GM21423 (cell line): ENCODE results near the gene CCND1.
"Not testable (repeated sequence)": the region's sequence is repeated elsewhere in the genome, so short reads cannot be mapped to it uniquely, and the experiment has no call there.

Source experiments
- ATAC-seq: cut with Tn5 transposase; IDR thresholded peaks from one replicate; pipeline ENCODE4 v1.9.1; 2021; ENCODE audit warnings: mild to moderate bottlenecking, moderate library complexity; ENCODE audit not compliant: unreplicated experiment

CCND1 gene

GRCh38 chr11:69617220-69617619, 23.7 kb upstream of the CCND1 start:
- no peak for ATAC-seq

DNA sequence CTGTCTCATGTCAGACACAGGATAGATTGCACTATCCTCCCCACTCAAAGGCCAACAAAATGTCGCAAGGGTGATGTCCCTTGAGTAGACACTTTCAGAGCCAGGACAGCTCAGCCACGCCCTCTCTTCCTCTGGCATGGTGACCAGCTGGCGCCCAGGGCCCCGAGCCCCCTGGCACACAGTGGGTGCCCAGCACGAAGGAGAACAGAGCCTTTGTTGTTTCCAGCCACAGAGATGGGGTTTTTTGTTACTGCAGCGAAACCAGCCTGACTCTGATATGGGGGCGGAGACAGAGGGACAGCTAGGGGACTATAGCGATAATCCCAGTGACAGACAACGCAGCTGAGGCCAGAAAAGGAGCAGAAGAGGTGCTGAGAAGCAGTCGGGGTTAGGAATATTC, 23.3 kb upstream of the CCND1 start:
- ATAC-seq = no peak

- ATAC-seq = no peak
Measured at GRCh38 chr11:69618237-69618636, 22.7 kb upstream of the CCND1 start.

DNA sequence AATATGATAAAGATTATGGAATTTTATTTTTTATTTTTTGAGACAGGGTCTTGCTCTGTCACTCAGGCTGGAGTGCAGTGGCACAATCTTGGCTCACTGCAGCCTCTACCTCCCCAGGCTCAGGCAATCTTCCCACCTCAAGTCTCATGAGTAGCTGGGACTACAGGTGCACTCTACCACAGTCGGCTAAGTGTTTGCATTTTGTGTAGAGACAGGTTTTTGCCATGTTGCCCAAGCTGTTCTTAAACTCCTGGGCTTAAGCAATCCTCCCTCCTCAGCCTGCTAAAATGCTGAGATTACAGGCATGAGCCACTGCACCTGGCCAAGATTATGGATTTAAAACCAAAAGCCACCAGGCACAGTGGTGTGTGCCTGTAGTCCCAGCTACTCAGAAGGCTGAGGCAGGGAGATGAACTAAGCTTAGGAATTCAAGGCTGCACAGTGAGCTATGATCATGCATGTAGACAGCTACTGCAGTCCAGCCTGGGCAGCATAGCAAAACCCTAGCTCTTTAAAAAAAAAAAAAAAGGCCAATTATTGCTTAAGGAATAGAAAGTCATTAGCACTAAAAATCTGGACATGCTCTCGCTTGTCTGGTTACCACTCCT, 20.2 kb upstream of the CCND1 start:
- ATAC-seq = no peak

DNA sequence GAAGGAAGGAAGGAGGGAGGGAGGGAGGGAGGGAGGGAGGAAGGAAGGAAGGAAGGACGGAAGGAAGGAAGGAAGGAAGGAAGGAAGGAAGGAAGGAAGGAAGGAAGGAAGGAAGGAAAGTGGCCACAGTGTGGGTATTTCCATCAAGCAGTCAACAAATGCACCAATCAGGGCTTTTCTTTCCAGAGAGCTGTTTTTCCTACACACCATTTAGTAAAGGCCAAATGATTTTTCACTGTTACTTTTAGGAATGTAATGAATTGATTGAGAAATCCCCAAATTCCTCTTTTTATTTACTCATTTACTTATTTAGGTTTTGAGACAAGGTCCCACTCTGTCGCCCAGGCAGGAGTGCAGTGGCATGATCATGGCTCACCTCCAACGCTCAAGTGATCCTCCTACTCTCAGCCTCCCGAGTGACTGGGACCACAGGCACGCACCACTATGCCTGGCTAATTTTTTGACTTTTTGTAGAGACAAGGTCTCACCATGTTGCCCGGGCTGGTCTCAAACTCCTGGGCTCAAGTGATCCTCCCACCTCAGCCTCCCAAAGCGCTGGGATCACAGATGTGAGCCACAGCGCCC, 18.8 kb upstream of the CCND1 start:
- ATAC-seq = not testable (repeated sequence)

- no peak for ATAC-seq
Measured at GRCh38 chr11:69624293-69624692, 16.7 kb upstream of the CCND1 start.

- ATAC-seq = no peak
Measured at GRCh38 chr11:69625476-69625875, 15.5 kb upstream of the CCND1 start.

DNA sequence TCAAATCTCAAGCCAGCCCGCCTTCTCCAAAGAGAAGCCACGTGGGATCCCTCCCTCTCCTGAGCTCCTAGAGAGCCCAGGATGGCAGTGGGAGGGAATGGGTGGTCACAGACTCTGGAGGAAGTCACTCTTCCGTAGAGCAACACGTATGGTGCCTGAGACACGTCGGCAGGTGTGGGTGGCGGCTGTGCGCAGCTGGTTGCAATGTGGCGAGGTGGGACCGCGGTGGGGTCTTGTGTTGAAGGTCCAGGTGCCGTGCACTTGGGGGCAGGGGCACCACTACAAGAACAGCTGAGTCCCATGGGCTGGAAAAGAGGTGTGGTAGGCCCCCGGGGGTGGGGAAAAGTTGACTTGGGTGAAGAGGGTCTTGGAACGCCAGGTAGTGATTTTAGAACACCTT, 13.4 kb upstream of the CCND1 start:
- ATAC-seq = no peak

GRCh38 chr11:69630017-69630416, 10.9 kb upstream of the CCND1 start:
- no peak for ATAC-seq

GRCh38 chr11:69630424-69630823, 10.5 kb upstream of the CCND1 start:
- no peak for ATAC-seq

- ATAC-seq = no peak
Measured at GRCh38 chr11:69632900-69633299, 8.1 kb upstream of the CCND1 start.

DNA sequence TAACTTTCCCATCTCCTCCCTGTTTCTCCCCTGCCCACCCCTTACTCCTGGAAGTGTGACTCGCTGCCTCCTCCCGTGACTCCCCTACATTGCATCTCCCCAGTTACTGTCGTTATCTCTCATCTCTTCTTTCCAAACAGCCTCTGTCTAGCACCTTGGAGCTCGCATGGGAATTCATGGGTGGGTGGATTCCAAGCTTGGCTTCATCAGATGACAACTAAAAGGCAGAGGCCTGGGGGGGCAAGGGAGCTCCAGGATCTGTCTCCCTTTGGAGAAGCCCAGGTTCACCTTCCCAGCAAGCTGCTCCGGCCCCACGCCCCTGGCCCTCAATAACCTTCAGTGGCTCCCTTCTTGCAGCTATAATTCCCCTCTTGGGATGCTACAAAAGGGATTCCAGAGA, 6.9 kb upstream of the CCND1 start:
- ATAC-seq = no peak

- ATAC-seq = no peak
Measured at GRCh38 chr11:69634590-69634989, 6.4 kb upstream of the CCND1 start.

DNA sequence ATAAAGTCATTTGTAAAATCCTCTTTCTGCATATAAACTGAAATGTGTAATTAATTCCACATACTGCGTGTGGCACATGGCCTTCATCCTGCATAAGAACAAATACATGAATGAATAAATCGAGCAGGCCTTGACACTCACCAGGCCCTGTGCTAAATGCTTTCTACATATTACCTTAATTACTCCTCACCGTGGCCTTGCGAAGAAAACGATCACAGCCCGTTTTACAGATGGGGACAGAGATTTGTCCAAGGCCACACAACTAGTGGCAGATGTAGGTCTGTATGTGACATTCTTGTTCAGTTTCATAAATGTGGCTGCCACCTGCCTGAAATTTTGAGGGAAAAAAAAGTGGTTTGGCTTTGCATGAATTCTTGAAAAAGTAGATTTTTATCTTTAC, 5.8 kb upstream of the CCND1 start:
- no peak for ATAC-seq

GRCh38 chr11:69635804-69636511, 5.0 kb upstream of the CCND1 start:
- no peak for ATAC-seq

DNA sequence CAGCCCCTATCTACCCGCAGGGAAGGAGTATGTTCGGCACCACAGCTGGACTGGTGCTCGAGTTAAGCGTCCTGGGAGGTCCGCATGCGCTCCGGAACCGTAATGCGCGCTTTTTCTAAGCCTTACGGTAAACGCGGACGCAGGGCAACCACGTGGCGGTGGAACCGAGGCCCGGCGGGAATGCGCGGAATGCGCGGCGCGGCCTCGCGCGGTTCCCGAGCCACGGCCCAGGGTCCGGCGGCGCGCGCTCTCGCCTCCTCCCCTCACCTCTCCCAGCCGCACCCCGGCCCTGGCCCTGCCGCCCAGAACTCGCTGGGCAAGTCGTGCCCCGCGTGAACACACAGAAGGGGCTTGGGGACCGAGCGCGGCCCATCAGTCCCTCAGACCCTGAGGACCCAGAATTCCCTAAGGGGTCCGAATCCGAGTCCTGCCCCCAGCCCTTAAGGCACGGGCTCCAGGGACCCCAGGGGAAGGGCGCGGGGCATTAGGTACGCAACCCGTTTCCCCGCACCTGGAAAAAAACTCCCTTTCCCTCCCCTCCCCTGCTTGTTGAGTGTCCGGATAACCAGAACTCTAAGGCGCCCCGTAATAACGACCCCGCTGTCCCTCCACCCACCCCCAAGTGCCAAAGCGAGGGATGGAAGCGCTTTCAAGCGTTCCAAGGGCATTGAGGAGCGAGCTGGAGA, 4.3 kb upstream of the CCND1 start:
- ATAC-seq = no peak

DNA sequence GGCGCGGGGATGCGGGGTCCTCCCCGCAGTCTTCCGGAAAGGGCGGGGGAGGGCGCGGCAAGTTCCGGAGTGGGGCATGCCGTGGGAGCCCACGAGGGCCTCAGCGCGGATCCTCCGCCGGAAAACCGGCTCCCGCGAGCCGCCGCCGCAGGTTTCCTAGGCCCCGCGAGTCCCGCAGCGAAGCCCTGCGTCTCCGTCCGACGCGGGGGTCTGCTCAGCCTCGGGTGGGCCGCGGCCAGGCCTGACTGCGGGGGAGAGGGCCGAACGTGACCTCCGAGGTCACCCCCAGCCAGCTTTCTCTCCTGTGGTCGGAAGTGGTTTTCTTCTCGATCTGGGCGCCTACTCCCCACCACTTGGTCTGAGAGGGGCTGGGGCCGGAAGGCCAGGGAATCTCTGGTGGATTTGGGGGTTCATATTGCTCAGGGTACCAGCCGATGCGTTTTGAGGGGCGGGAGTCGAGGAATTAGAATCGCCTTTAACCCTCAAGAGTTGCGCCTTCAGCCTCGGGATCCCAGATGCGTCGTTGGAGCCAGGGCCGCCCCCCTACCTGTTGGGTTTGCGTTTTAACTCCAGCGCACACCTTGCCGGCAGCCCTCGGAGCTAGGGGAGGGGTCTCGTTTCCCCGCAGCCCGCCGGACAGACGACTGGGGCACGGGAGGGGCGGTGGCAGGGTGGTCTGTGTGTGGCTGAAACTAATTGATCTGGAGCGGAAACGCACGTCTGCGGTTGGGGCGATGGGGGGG, 3.6 kb upstream of the CCND1 start:
- no peak for ATAC-seq

- no peak for ATAC-seq
Measured at GRCh38 chr11:69637941-69638871, 2.8 kb upstream of the CCND1 start.

- no peak for ATAC-seq
Measured at GRCh38 chr11:69638941-69639681, 1.8 kb upstream of the CCND1 start.
